Caco-2 (cell line): ENCODE data around the gene SLC29A3. TPM values are rescaled to one million over a fixed set of nuclear protein-coding genes. Genes with fewer than 3 reads are reported as not detected.

ENCODE experiments used
- BruUV-seq: library from RNA; stranded (reverse); fragments of 400-500 nt; replicated peaks from 2 replicates; lab custom pipeline; 2021; lab: Mats Ljungman, UMichigan
- CTCF ChIA-PET: fragments of 300-600 bp; sonication (Branson Sonifier 250); formaldehyde crosslinking; loops from one replicate; lab custom pipeline; 2022; ENCODE audit warnings: antibody characterized with exemption; lab: Charles Lee
- POLR2A ChIA-PET: fragments of 300-600 bp; sonication (Branson Sonifier 250); formaldehyde crosslinking; loops from one replicate; lab custom pipeline; 2022; ENCODE audit warnings: antibody characterized with exemption; lab: Charles Lee
- DNase-seq, 2 experiments: peaks; one replicate each; pipeline versions ENCODE4 v3.0.0 to v3.0.0-alpha.2; 2020 to 2022
- H3K27me3 ChIP-seq: replicated peaks from 2 replicates; pipeline ENCODE4 v1.6.0; 2011; ENCODE audit warnings: low read length; ENCODE audit not compliant: control insufficient read depth, insufficient read depth
- H3K36me3 ChIP-seq: 2 replicates; pipeline ENCODE4 v1.5.1; 2011; ENCODE audit warnings: low read length; ENCODE audit not compliant: control insufficient read depth, insufficient read depth
- H3K4me1 ChIP-seq: fragments of 250-450 bp; sonication (Bioruptor Pico); 2 replicates; pipeline ENCODE4 v1.5.1; 2020; ENCODE audit warnings: mild to moderate bottlenecking
- H3K4me3 ChIP-seq: 2 replicates; pipeline ENCODE4 v1.5.1; 2011; ENCODE audit warnings: low read depth, mild to moderate bottlenecking, control low read depth, low read length
- H3K9me3 ChIP-seq: fragments of 250-450 bp; sonication (Bioruptor Pico); 2 replicates; pipeline ENCODE4 v1.5.1; 2020; ENCODE audit warnings: mild to moderate bottlenecking, moderate library complexity
- H3K27ac Mint-ChIP-seq: one replicate; pipeline ENCODE4 v1.8.0; 2022; ENCODE audit warnings: mixed read lengths; ENCODE audit not compliant: unreplicated experiment
- H3K27me3 Mint-ChIP-seq: one replicate; pipeline ENCODE4 v1.8.0; 2022; ENCODE audit warnings: mixed read lengths; ENCODE audit not compliant: insufficient read depth, unreplicated experiment
- H3K36me3 Mint-ChIP-seq: one replicate; pipeline ENCODE4 v1.8.0; 2022; ENCODE audit warnings: mild to moderate bottlenecking, mixed read lengths; ENCODE audit not compliant: insufficient read depth, unreplicated experiment
- H3K4me1 Mint-ChIP-seq: one replicate; pipeline ENCODE4 v1.8.0; 2022; ENCODE audit warnings: low read depth, mixed read lengths; ENCODE audit not compliant: unreplicated experiment
- H3K4me3 Mint-ChIP-seq: one replicate; pipeline ENCODE4 v1.8.0; 2022; ENCODE audit warnings: mild to moderate bottlenecking, moderate library complexity, mixed read lengths; ENCODE audit not compliant: unreplicated experiment
- H3K9me3 Mint-ChIP-seq: one replicate; pipeline ENCODE4 v1.8.0; 2022; ENCODE audit warnings: mixed read lengths; ENCODE audit not compliant: unreplicated experiment
- CTCF ChIP-seq, 2 experiments: fragments of 200-600 bp in 1 of 2; IDR thresholded peaks; 1 replicate in 1 of 2; 2 replicates in 1 of 2; pipeline versions ENCODE4 v1.5.1 to v1.8.0; 2011 to 2022; ENCODE audit warnings: antibody characterized with exemption in 1 of 2, control low read depth in 1 of 2, inconsistent platforms in 1 of 2, low read depth in 1 of 2, low read length in 1 of 2, mild to moderate bottlenecking in 1 of 2, moderate library complexity in 1 of 2; ENCODE audit not compliant: insufficient read depth in 1 of 2, severe bottlenecking in 1 of 2, unreplicated experiment in 1 of 2
- intact Hi-C: fragments of 100-400 bp; cut with micrococcal nuclease; formaldehyde crosslinking; loops from one replicate; pipeline ENCODE4 v1.10.0; 2022; ENCODE audit not compliant: unreplicated experiment
- total RNA-seq: library from RNA; stranded (reverse); gene quantifications from 2 replicates; pipeline ENCODE4 v1.2.3, GENCODE V29; 2022

The SLC29A3 gene
- total RNA-seq, 1 experiment from 2014 or later: 20.7 TPM

DNA sequence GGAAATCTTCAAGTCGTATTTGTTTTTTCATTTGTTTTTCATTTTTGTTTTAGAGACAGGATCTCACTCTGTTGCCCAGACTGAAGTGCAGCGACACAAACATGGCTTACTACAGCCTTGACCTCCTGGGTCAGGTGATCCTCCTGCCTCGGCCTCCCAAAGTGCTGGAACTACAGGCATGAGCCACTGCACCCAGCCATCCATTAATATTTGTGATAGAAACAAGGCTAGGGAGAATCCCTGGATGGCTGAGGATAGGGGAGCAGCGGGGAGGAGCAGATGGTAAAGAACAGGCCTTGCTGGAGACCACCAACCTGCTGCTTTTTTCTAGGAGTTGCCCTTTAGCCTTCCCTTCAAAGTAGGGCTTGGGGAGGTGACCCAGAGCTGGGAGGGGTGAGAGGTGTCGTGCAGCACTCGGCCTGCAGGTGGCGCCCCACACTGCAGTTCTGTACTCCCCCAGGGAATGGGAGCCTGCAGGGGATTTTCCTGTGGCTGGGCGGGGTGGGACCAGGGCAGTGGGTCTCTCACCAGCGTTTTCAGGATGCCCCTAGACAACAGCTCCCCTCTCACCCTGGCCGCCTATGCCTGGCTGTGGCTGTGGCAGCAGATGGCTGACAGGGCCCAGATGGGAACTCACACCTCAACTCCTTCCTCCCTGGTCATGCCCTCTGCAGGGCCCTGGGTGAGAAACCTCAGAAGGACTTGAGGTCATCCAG is 65.1 kb downstream of the SLC29A3 start:
- CTCF ChIA-PET: interaction anchor here (0.6 to 2.1 kb wide), 19 partner anchors 12 to 328 kb away, joined by 3 to 12 read pairs (median 5); partner anchors contain the start of genes CDH23 and SLC29A3
- H3K9me3 ChIP-seq: no peaks in the 10 kb centered on the region
- peaks cover 6% of the 10 kb centered on the region for H3K27me3 Mint-ChIP-seq
- H3K4me1 ChIP-seq: no peaks in the 10 kb centered on the region
- H3K27ac Mint-ChIP-seq: no peak overlapping the region
- no peaks in the 10 kb centered on the region for H3K36me3 ChIP-seq
- no peaks in the 10 kb centered on the region for H3K4me1 Mint-ChIP-seq
- BruUV-seq: no TSS peak
- no peak overlapping the region for H3K4me3 Mint-ChIP-seq
- no peaks in the 10 kb centered on the region for H3K9me3 Mint-ChIP-seq
- H3K27me3 ChIP-seq: no peaks in the 10 kb centered on the region
- intact Hi-C loops: loop anchor here (1.0 to 2.0 kb wide), 5 partner anchors 69 to 324 kb away; no protein-coding TSS in a partner anchor
- POLR2A ChIA-PET: no interaction called here
- no peaks in the 10 kb centered on the region for H3K36me3 Mint-ChIP-seq
- peak; percentile 80 to 89 for DNase-seq
- TF ChIP-seq CTCF (IDR thresholded peaks at IDR 0.05; ENCODE audit: insufficient read depth in 1 of 2, low read depth in 1 of 2, low read length in 1 of 2, severe bottlenecking in 1 of 2, unreplicated experiment in 1 of 2): peak; percentile 97 to 98
- no peak overlapping the region for H3K4me3 ChIP-seq

DNA sequence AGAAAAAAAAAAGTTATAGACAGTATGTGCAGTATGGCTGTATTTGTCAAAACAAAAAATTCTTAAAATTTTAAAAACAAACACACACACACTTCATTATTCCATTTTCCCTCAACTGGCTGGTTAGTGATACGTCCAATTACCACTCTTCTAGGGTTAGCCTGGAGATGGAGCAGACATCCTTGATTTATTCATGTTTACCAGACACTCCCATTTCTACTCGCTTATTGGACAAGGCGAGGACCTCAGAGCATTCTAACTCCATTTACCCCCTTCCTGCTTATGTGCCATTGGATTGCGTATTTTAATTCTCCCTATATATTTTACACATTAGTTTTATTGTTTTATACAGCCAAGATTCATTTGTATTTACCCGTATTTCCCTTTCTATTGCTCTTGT is 69.1 kb downstream of the SLC29A3 start:
- no peaks in the 10 kb centered on the region; the same call in 1 of the 2 replicates for H3K27me3 ChIP-seq
- peaks cover 12% of the 10 kb centered on the region for H3K27me3 Mint-ChIP-seq
- no peaks in the 10 kb centered on the region for H3K9me3 Mint-ChIP-seq
- no peaks in the 10 kb centered on the region for H3K36me3 Mint-ChIP-seq
- intact Hi-C loops: no loop called here
- CTCF ChIA-PET: interaction anchor here (0.6 kb wide), 1 partner anchor 212 kb away, joined by 3 read pairs; no protein-coding TSS in a partner anchor
- H3K4me3 ChIP-seq: no peak overlapping the region
- H3K4me1 Mint-ChIP-seq: no peaks in the 10 kb centered on the region
- BruUV-seq: no TSS peak
- POLR2A ChIA-PET: no interaction called here
- no peak overlapping the region for H3K4me3 Mint-ChIP-seq
- DNase-seq: no peak
- no peaks in the 10 kb centered on the region for H3K36me3 ChIP-seq
- no peak overlapping the region for H3K27ac Mint-ChIP-seq
- TF ChIP-seq CTCF (IDR thresholded peaks at IDR 0.05; ENCODE audit: insufficient read depth in 1 of 2, low read depth in 1 of 2, low read length in 1 of 2, severe bottlenecking in 1 of 2, unreplicated experiment in 1 of 2): no peak
- peaks cover 8% of the 10 kb centered on the region for H3K4me1 ChIP-seq
- H3K9me3 ChIP-seq: no peaks in the 10 kb centered on the region; the same call in 1 of the 2 replicates

- H3K4me3 ChIP-seq: no peak overlapping the region
- H3K4me1 ChIP-seq: peaks cover 8% of the 10 kb centered on the region
- ChIA-PET POLR2A (no interaction called here), CTCF (no interaction called here)
- no TSS peak for BruUV-seq
- Mint-ChIP-seq H3K36me3 (no peaks in the 10 kb centered on the region), H3K27ac (no peak overlapping the region), H3K4me1 (no peaks in the 10 kb centered on the region), H3K4me3 (no peak overlapping the region), H3K27me3 (peaks cover 12% of the 10 kb centered on the region), H3K9me3 (no peaks in the 10 kb centered on the region)
- no peaks in the 10 kb centered on the region; the same call in 1 of the 2 replicates for H3K27me3 ChIP-seq
- H3K9me3 ChIP-seq: no peaks in the 10 kb centered on the region; the same call in 1 of the 2 replicates
- intact Hi-C loops: no loop called here
- H3K36me3 ChIP-seq: no peaks in the 10 kb centered on the region
- TF ChIP-seq CTCF (IDR thresholded peaks at IDR 0.05; ENCODE audit: insufficient read depth in 1 of 2, low read depth in 1 of 2, low read length in 1 of 2, severe bottlenecking in 1 of 2, unreplicated experiment in 1 of 2): no peak
- DNase-seq: peak in 1 of 2 experiments; percentile 28
These were observed 69.7 kb downstream of the SLC29A3 start for GRCh38 chr10:71388583-71389310.
